Neural cell (in vitro differentiated cells): Measurements from ENCODE around the gene EIF3D. TPM values are rescaled to one million over a fixed set of nuclear protein-coding genes. Genes with fewer than 3 reads are reported as not detected.

ENCODE experiments used
- H2AFZ ChIP-seq: fragments of 200-600, 300-800 bp; sonication (generic), shearing (Covaris generic); 2 replicates; pipeline ENCODE4 v1.6.0; 2014; ENCODE audit warnings: low read depth, mild to moderate bottlenecking, antibody characterized with exemption, low read length, moderate library complexity
- H3F3A ChIP-seq: fragments of 200-600 bp; shearing (Covaris generic); 2 replicates; pipeline ENCODE4 v1.6.1; 2016; ENCODE audit warnings: mild to moderate bottlenecking, moderate library complexity, mixed read lengths, antibody characterized with exemption, low read length; ENCODE audit not compliant: insufficient read depth, poor library complexity, severe bottlenecking
- H3K27ac ChIP-seq: fragments of 200-600, 300-800 bp; sonication (generic), shearing (Covaris generic); 2 replicates; pipeline ENCODE4 v1.5.1; 2014; ENCODE audit warnings: mild to moderate bottlenecking, low read length, moderate library complexity
- H3K27me3 ChIP-seq: fragments of 300-800, 200-600 bp; sonication (generic), shearing (Covaris generic); 2 replicates; pipeline ENCODE4 v1.6.0; 2014; ENCODE audit warnings: mild to moderate bottlenecking, low read depth, low read length, moderate library complexity; ENCODE audit not compliant: insufficient read depth
- H3K36me3 ChIP-seq: fragments of 300-800, 200-600 bp; sonication (generic), shearing (Covaris generic); 2 replicates; pipeline ENCODE4 v1.5.1; 2014; ENCODE audit warnings: mild to moderate bottlenecking, antibody characterized with exemption, low read length, moderate library complexity; ENCODE audit not compliant: insufficient read depth
- H3K4me2 ChIP-seq: fragments of 300-800, 200-600 bp; sonication (generic), shearing (Covaris generic); 2 replicates; pipeline ENCODE4 v1.6.0; 2014; ENCODE audit warnings: mild to moderate bottlenecking, low read length
- H3K4me3 ChIP-seq: fragments of 300-800, 200-600 bp; sonication (generic), shearing (Covaris generic); 2 replicates; pipeline ENCODE4 v1.5.1; 2014; ENCODE audit warnings: mild to moderate bottlenecking, low read length, moderate library complexity
- H3K79me2 ChIP-seq: fragments of 200-600 bp; shearing (Covaris generic); replicated peaks from 2 replicates; pipeline ENCODE4 v1.6.0; 2014; ENCODE audit warnings: mild to moderate bottlenecking, low read length, moderate library complexity; ENCODE audit not compliant: insufficient read depth
- H3K9ac ChIP-seq: fragments of 300-800, 200-600 bp; sonication (generic), shearing (Covaris generic); 2 replicates; pipeline ENCODE4 v1.6.1; 2016; ENCODE audit warnings: mild to moderate bottlenecking, low read length, mixed read lengths
- H3K9me2 ChIP-seq: fragments of 200-600 bp; shearing (Covaris generic); 2 replicates; pipeline ENCODE4 v1.6.1; 2016; ENCODE audit warnings: mild to moderate bottlenecking, low read length, mixed read lengths; ENCODE audit not compliant: insufficient read depth
- H3K9me3 ChIP-seq: fragments of 200-600, 300-800 bp; sonication (generic), shearing (Covaris generic); 2 replicates; pipeline ENCODE4 v1.6.1; 2016; ENCODE audit warnings: mild to moderate bottlenecking, mixed run types, low read length, moderate library complexity, mixed read lengths
- H4K20me1 ChIP-seq: fragments of 200-600 bp; shearing (Covaris generic); 2 replicates; pipeline ENCODE4 v1.6.1; 2016; ENCODE audit warnings: mild to moderate bottlenecking, mixed run types; ENCODE audit not compliant: insufficient read depth
- EP300 ChIP-seq: fragments of 450-650 bp; conservative IDR thresholded peaks from 2 replicates; pipeline ENCODE4 v1.6.1; 2014; ENCODE audit warnings: antibody characterized with exemption, mild to moderate bottlenecking, moderate library complexity; ENCODE audit not compliant: poor library complexity, severe bottlenecking
- EZH2 ChIP-seq: fragments of 200-600, 300-800 bp; shearing (Covaris generic), sonication (generic); IDR thresholded peaks from 2 replicates; pipeline ENCODE4 v1.6.1; 2014; ENCODE audit warnings: antibody characterized with exemption, low read length, borderline replicate concordance, mild to moderate bottlenecking; ENCODE audit not compliant: insufficient read depth, poor library complexity, severe bottlenecking
- MXI1 ChIP-seq: fragments of 450-650 bp; conservative IDR thresholded peaks from 2 replicates; pipeline ENCODE4 v1.6.1; 2014; ENCODE audit warnings: antibody characterized with exemption, mild to moderate bottlenecking; ENCODE audit not compliant: poor library complexity, severe bottlenecking
- POLR2AphosphoS5 ChIP-seq: IDR thresholded peaks from 2 replicates; pipeline ENCODE4 v1.6.1; 2012
- RAD21 ChIP-seq: fragments of 450-650 bp; conservative IDR thresholded peaks from 2 replicates; pipeline ENCODE4 v1.6.1; 2014; ENCODE audit warnings: antibody characterized with exemption, mild to moderate bottlenecking, moderate library complexity
- REST ChIP-seq: IDR thresholded peaks from 2 replicates; pipeline ENCODE4 v1.6.1; 2012; ENCODE audit warnings: borderline replicate concordance
- SMC3 ChIP-seq: fragments of 450-650 bp; conservative IDR thresholded peaks from 2 replicates; pipeline ENCODE4 v1.6.1; 2014; ENCODE audit warnings: antibody characterized with exemption, mild to moderate bottlenecking, moderate library complexity; ENCODE audit not compliant: poor library complexity
- TAF1 ChIP-seq: IDR thresholded peaks from 2 replicates; pipeline ENCODE4 v1.6.1; 2012; ENCODE audit warnings: low read depth
- polyA minus RNA-seq: library from RNA; depleted of rRNA, polyadenylated mRNA; stranded (reverse); fragments of >200 nt; gene quantifications from 2 replicates; pipeline ENCODE4 v1.2.3, GENCODE V29; 2014
- polyA plus RNA-seq: library from polyadenylated mRNA; depleted of rRNA; stranded (reverse); fragments of >200 nt; gene quantifications from 2 replicates; pipeline ENCODE4 v1.2.3, GENCODE V29; 2014
- TF ChIP-seq, protein P1 (sequence below): fragments of 450-650 bp; IDR thresholded peaks from 2 replicates; pipeline ENCODE4 v1.5.1; 2014; ENCODE audit warnings: antibody characterized with exemption, mild to moderate bottlenecking, moderate library complexity; ENCODE audit not compliant: poor library complexity, severe bottlenecking

EIF3D gene
- 114 and 133 TPM in 2 replicates for polyA plus RNA-seq
- polyA minus RNA-seq, result 142 and 147 TPM in 2 replicates

DNA sequence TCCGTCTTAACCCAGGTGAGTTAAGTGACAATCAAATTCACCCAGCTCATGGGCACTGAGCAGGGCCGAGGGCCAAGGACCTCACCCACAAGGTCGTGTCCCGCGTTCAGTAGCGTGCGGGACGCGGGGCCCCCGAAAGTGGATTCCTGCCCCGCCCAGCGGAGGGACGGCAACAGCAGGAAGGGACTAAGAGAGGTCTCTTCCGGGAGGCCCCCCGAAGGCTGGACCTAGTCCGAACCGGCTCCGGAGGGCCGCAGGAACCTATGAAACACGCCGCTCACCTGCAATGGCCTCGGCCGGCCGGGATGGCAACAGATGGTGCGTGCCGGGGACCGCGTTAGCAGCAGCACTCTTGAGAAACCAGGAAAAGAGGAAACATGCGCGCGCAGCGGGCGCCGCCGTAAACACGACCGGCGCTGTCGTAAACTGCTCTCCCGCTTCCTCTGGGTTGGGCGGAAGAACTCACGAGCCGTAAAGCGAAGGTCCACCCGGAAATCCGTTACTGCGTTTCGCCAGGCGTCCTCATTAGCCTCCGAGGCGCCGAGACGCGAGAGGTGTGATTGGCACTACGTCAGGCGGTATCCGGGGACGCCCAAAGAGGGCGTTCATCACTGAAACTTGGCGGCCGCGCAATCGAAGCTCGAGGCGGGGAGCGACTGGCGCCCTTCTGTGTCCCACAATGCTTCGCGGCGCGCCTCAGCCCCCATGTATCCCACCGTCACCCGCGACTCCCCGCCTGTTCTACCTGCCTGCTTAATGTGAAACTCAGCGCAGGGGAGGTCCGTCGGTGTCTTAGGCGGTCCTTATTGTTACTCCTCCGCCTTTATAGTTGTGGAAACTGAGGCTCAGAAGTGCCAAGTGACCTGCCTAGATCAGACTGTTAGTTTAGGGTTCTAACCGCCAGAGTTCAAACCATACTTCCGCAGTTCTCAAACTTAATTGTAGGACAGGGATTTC lies at the start of gene EIF3D:
TSS of gene EIF3D (minus strand) at position 372 of the 957 bp plus-strand sequence. CDS start 3,045 bp downstream, outside the sequence.
- H3K27ac ChIP-seq, result peak within 1 kb of the TSS; percentile 71
- no peaks in the 10 kb centered on the region for H3K27me3 ChIP-seq
- H3F3A ChIP-seq, result no peaks in the 10 kb centered on the region
- peaks cover 14% of the 10 kb centered on the region for H3K79me2 ChIP-seq
- peak within 1 kb of the TSS; percentile 79 for H3K4me2 ChIP-seq
- peak within 1 kb of the TSS; percentile 88 for H3K4me3 ChIP-seq
- no peaks in the 10 kb centered on the region for H3K9me3 ChIP-seq
- H4K20me1 ChIP-seq, result no peaks in the 10 kb centered on the region
- no peaks in the 10 kb centered on the region for H3K36me3 ChIP-seq
- no peaks in the 10 kb centered on the region for H3K9me2 ChIP-seq
- H2AFZ ChIP-seq, result peak within 1 kb of the TSS; percentile 86
- no peak for TF ChIP-seq RAD21
- no peak for TF ChIP-seq EZH2
- TF ChIP-seq, protein P1, sequence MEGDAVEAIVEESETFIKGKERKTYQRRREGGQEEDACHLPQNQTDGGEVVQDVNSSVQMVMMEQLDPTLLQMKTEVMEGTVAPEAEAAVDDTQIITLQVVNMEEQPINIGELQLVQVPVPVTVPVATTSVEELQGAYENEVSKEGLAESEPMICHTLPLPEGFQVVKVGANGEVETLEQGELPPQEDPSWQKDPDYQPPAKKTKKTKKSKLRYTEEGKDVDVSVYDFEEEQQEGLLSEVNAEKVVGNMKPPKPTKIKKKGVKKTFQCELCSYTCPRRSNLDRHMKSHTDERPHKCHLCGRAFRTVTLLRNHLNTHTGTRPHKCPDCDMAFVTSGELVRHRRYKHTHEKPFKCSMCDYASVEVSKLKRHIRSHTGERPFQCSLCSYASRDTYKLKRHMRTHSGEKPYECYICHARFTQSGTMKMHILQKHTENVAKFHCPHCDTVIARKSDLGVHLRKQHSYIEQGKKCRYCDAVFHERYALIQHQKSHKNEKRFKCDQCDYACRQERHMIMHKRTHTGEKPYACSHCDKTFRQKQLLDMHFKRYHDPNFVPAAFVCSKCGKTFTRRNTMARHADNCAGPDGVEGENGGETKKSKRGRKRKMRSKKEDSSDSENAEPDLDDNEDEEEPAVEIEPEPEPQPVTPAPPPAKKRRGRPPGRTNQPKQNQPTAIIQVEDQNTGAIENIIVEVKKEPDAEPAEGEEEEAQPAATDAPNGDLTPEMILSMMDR, result peak; percentile 45
- TF ChIP-seq TAF1, result no peak
- TF ChIP-seq POLR2AphosphoS5, result peak; percentile 79
- peak; percentile 96 for TF ChIP-seq MXI1
- peak; percentile 29 for TF ChIP-seq REST
- TF ChIP-seq SMC3, result no peak
- peak; percentile 80 for TF ChIP-seq EP300
- peak within 1 kb of the TSS; percentile 78 for H3K9ac ChIP-seq

GRCh38 chr22:36578619-36579018 lies 49.7 kb upstream of the EIF3D start:
- Histone ChIP-seq H3K9me2 (no peaks in the 10 kb centered on the region), H3K36me3 (no peaks in the 10 kb centered on the region), H3K27me3 (no peaks in the 10 kb centered on the region), H3K27ac (no peak overlapping the region), H2AFZ (no peak overlapping the region), H3K4me3 (no peak overlapping the region), H3F3A (no peaks in the 10 kb centered on the region), H3K9me3 (no peaks in the 10 kb centered on the region), H3K79me2 (no peaks in the 10 kb centered on the region), H4K20me1 (no peaks in the 10 kb centered on the region), H3K4me2 (no peak overlapping the region), H3K9ac (no peak overlapping the region)
- TF ChIP-seq MXI1, result no peak
- no peak for TF ChIP-seq EZH2
- TF ChIP-seq POLR2AphosphoS5, result no peak
- TF ChIP-seq RAD21, result no peak
- TF ChIP-seq, protein P1, result no peak
- no peak for TF ChIP-seq TAF1
- TF ChIP-seq SMC3, result no peak
